ENCODE results near the gene PLA2G4B. TPM values are rescaled to one million over a fixed set of nuclear protein-coding genes. Genes with fewer than 3 reads are reported as not detected.

Gene PLA2G4B
- total RNA-seq, 1 experiment from 2014 or later: 7.8 TPM

DNA sequence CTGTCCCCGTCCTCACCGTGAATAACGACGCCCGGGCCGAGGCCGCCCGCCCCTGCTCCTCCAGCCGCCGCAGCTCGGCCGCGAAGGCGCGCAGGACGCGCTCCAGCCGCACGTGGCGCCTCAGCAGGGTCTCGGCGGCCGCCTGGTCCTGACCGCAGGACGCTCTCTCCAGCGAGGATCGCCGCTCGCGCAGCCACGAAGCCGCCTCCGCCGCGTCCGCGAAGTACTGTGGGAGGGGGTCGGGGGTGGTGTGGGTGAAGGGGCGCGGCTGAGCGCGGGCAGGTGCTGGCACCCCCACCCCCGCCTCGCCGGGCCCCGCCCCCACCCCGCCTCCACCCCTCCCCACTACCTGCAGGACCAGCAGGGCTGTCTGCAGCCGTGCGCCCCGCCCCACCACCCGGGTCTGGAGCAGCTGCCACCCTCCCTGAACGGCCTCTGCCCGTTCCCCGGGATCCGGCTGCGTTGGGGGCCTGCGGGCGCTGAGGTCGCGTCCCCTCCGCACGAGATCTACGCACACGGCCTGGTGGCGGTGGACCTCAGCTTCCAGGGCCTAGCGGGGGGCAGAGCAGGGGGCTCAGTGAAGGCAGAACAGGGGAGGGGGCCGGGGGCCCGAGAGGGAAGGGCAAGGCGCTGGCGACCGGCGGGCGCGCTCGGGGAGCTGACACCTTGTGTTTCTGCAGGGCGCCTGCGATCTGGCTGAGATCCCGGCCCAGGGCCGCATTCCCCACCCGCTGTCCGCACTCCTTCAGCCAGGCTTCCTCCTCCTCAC, 43.5 kb downstream of the PLA2G4B start:
- peak overlapping the region; percentile 42; the same call in 1 of the 2 replicates for H3K4me3 ChIP-seq
- intact Hi-C loops (cut with micrococcal nuclease; ENCODE audit: unreplicated experiment): no loop called here
- H3K79me2 ChIP-seq (ENCODE audit: low read depth): no peaks in the 10 kb centered on the region
- H3K9me3 ChIP-seq (ENCODE audit: insufficient read depth, low read depth): no peaks in the 10 kb centered on the region
- H3K4me1 ChIP-seq (replicated peaks; ENCODE audit: insufficient read depth): no peaks in the 10 kb centered on the region
- no peaks in the 10 kb centered on the region for H4K20me1 ChIP-seq (ENCODE audit: insufficient read depth)
- H3F3A ChIP-seq (ENCODE audit: insufficient read depth, low read depth): no peaks in the 10 kb centered on the region
- no peaks in the 10 kb centered on the region for H3K27me3 ChIP-seq (ENCODE audit: insufficient read depth, low read depth)
- peak overlapping the region; percentile 72 for H3K4me2 ChIP-seq
- POLR2A ChIA-PET (ENCODE audit: unreplicated experiment): no interaction called here
- CTCF ChIA-PET: no interaction called here
- no peak overlapping the region for H3K27ac ChIP-seq
- H3K36me3 ChIP-seq (ENCODE audit: low read depth): no peaks in the 10 kb centered on the region
- no peaks in the 10 kb centered on the region for H3K9me2 ChIP-seq (ENCODE audit: insufficient read depth)
- H2AFZ ChIP-seq: peak overlapping the region; percentile 60; the same call in 1 of the 2 replicates
- BruUV-seq (replicated peaks): no TSS peak
- TF ChIP-seq, protein P1, sequence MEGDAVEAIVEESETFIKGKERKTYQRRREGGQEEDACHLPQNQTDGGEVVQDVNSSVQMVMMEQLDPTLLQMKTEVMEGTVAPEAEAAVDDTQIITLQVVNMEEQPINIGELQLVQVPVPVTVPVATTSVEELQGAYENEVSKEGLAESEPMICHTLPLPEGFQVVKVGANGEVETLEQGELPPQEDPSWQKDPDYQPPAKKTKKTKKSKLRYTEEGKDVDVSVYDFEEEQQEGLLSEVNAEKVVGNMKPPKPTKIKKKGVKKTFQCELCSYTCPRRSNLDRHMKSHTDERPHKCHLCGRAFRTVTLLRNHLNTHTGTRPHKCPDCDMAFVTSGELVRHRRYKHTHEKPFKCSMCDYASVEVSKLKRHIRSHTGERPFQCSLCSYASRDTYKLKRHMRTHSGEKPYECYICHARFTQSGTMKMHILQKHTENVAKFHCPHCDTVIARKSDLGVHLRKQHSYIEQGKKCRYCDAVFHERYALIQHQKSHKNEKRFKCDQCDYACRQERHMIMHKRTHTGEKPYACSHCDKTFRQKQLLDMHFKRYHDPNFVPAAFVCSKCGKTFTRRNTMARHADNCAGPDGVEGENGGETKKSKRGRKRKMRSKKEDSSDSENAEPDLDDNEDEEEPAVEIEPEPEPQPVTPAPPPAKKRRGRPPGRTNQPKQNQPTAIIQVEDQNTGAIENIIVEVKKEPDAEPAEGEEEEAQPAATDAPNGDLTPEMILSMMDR (conservative IDR thresholded peaks at IDR 0.05): no peak
- TF ChIP-seq EZH2 (IDR thresholded peaks at IDR 0.05; ENCODE audit: low read depth): no peak
- peak in 1 of 2 experiments; percentile 61 for DNase-seq

DNA sequence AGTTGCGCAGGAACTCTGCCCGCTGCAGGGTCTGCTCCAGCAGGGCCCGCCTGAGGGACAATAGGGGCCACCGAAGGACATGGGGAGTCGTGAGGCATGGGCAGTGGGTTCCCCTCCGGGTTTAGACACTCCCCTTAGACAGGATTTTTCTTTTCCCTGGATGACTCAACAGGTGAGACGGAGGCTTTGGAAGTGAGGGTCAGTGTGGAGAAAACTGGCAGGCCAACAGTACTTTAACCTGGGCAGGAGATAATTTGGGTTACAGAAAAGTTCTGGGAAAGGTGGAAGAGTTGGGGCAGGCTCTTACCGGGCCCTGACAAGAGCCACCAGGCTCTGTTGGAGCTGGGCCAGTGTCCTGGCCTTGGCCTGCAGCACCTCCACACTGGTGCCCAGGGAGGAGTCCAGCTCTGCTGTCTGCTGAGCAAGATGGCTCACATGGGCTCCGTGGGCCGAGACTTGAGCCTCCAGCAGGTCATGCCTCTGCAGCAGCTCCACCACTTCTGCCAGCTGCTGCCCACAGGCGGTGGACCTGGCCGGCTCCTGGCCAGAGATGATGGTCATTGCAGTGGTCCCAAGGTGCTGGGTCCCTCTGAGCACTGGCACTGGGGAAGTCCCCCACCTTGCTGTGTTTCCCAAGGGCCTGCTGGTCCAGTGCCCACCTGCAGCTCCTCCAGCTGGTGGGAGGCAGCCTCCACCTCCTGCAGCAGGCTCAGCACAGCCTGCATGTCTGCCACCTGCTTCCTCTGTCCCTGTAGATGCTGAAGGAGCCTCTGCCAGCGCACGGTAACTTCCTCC, 44.2 kb downstream of the PLA2G4B start:
- Histone ChIP-seq H3K36me3 (ENCODE audit: low read depth) (no peaks in the 10 kb centered on the region), H3F3A (ENCODE audit: insufficient read depth, low read depth) (no peaks in the 10 kb centered on the region), H3K79me2 (ENCODE audit: low read depth) (no peaks in the 10 kb centered on the region), H3K9me2 (ENCODE audit: insufficient read depth) (no peaks in the 10 kb centered on the region), H4K20me1 (ENCODE audit: insufficient read depth) (no peaks in the 10 kb centered on the region), H3K27me3 (ENCODE audit: insufficient read depth, low read depth) (no peaks in the 10 kb centered on the region), H3K4me1 (replicated peaks; ENCODE audit: insufficient read depth) (no peaks in the 10 kb centered on the region), H3K9me3 (ENCODE audit: insufficient read depth, low read depth) (no peaks in the 10 kb centered on the region), H3K4me3 (peak overlapping the region; percentile 42; the same call in 1 of the 2 replicates), H3K27ac (no peak overlapping the region), H3K4me2 (peak overlapping the region; percentile 72), H2AFZ (peak overlapping the region; percentile 60; the same call in 1 of the 2 replicates)
- CTCF ChIA-PET: no interaction called here
- intact Hi-C loops (cut with micrococcal nuclease; ENCODE audit: unreplicated experiment): no loop called here
- no peak for TF ChIP-seq EZH2 (IDR thresholded peaks at IDR 0.05; ENCODE audit: low read depth)
- TF ChIP-seq, protein P1 (conservative IDR thresholded peaks at IDR 0.05): no peak
- no TSS peak for BruUV-seq (replicated peaks)
- POLR2A ChIA-PET (ENCODE audit: unreplicated experiment): no interaction called here
- no peak for DNase-seq

DNA sequence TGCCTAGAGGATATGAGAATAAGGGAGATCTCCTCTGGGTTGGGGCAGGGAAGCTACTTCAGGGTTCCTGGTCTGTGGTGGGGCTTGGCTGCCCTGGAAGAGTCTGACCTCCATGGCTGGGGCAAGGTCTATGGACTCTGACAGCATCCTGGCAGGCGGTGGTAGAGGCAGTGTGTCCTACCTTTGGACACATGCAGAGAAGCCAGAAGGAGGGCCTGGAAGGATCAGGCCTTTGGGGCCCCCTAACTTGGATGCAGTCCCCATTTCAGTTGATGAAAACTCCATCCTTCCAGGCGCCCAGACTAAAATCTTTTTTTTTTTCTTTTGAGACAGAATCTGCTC, 44.8 kb downstream of the PLA2G4B start:
- Histone ChIP-seq H3K4me1 (replicated peaks; ENCODE audit: insufficient read depth) (no peaks in the 10 kb centered on the region), H3K9me3 (ENCODE audit: insufficient read depth, low read depth) (no peaks in the 10 kb centered on the region), H3K36me3 (ENCODE audit: low read depth) (no peaks in the 10 kb centered on the region), H3K4me3 (no peak overlapping the region), H3F3A (ENCODE audit: insufficient read depth, low read depth) (no peaks in the 10 kb centered on the region), H3K27me3 (ENCODE audit: insufficient read depth, low read depth) (no peaks in the 10 kb centered on the region), H3K27ac (no peak overlapping the region), H3K79me2 (ENCODE audit: low read depth) (no peaks in the 10 kb centered on the region), H3K4me2 (no peak overlapping the region), H2AFZ (no peak overlapping the region), H3K9me2 (ENCODE audit: insufficient read depth) (no peaks in the 10 kb centered on the region), H4K20me1 (ENCODE audit: insufficient read depth) (no peaks in the 10 kb centered on the region)
- ChIA-PET CTCF (no interaction called here), POLR2A (ENCODE audit: unreplicated experiment) (no interaction called here)
- intact Hi-C loops (cut with micrococcal nuclease; ENCODE audit: unreplicated experiment): no loop called here
- TF ChIP-seq EZH2 (IDR thresholded peaks at IDR 0.05; ENCODE audit: low read depth): no peak
- TF ChIP-seq, protein P1 (conservative IDR thresholded peaks at IDR 0.05): no peak
- no TSS peak for BruUV-seq (replicated peaks)
- DNase-seq: no peak

Data from PC-9 (cell line).